Prostate gland (tissue), 2 donors: ENCODE data around the gene IL11RA. TPM values are rescaled to one million over a fixed set of nuclear protein-coding genes. Genes with fewer than 3 reads are reported as not detected.

Experiments used
- DNase-seq: peaks from one replicate; pipeline ENCODE4 v3.0.0-alpha.2; 2019; ENCODE audit warnings: low spot score
- H3K27ac ChIP-seq, 2 donors: fragments of 200-600 bp; sonication (generic); 2 replicates each; pipeline ENCODE4 v1.5.1; 2017 to 2019
- H3K27me3 ChIP-seq: fragments of 200-600 bp; sonication (generic); replicated peaks from 2 replicates; pipeline ENCODE4 v1.5.1; 2019; ENCODE audit not compliant: insufficient read depth
- H3K36me3 ChIP-seq, 2 donors: fragments of 200-600 bp; sonication (generic); 1 replicate in 1 of 2; 2 replicates in 1 of 2; pipeline versions ENCODE4 v1.5.1 to v1.8.1; 2017 to 2019
- H3K4me1 ChIP-seq: fragments of 200-600 bp; sonication (generic); replicated peaks from 2 replicates; pipeline ENCODE4 v1.5.1; 2019
- H3K4me3 ChIP-seq, 2 donors: fragments of 200-600 bp; sonication (generic); 2 replicates each; pipeline ENCODE4 v1.5.1; 2017 to 2019
- H3K9me3 ChIP-seq: fragments of 200-600 bp; sonication (generic); 2 replicates; pipeline ENCODE4 v1.5.1; 2017
- POLR2A ChIP-seq: fragments of 450-650 bp; IDR thresholded peaks from one replicate; pipeline ENCODE4 v1.6.1; 2016; ENCODE audit warnings: antibody characterized with exemption, mild to moderate bottlenecking
- POLR2AphosphoS5 ChIP-seq: sonication (generic); formaldehyde crosslinking; IDR thresholded peaks from one replicate; pipeline ENCODE4 v1.6.1; 2017; ENCODE audit warnings: antibody characterized with exemption
- WGBS: methylation state at CpG from one replicate; pipeline ENCODE4 v1.1.5; 2018; 5-methylcytosine and 5-hydroxymethylcytosine counted together
- intact Hi-C: fragments of 100-400 bp; cut with DNase I; formaldehyde crosslinking; loops from one replicate; pipeline ENCODE4 v1.14.2; 2022
- total RNA-seq, 2 donors: library from RNA; depleted of rRNA; stranded (reverse); fragments of >200 nt; gene quantifications; one replicate each; pipeline ENCODE4 v1.1.0, GENCODE V29; 2016
- TF ChIP-seq, protein P1 (sequence below), 4 experiments: fragments of 200-600 bp in 2 of 4; fragments of 450-650 bp in 2 of 4; sonication (generic) in 2 of 4; IDR thresholded peaks; 1 replicate in 3 of 4; 2 replicates in 1 of 4; pipeline ENCODE4 v1.5.1; 2016 to 2019; ENCODE audit warnings: antibody characterized with exemption in 4 of 4, mild to moderate bottlenecking in 2 of 4, moderate library complexity in 2 of 4

IL11RA gene
- total RNA-seq, 2 donors from 2014 or later, result 25.8 to 73.5 TPM

- TF ChIP-seq POLR2A, result no peak
- no peak for TF ChIP-seq POLR2AphosphoS5
- TF ChIP-seq, protein P1, sequence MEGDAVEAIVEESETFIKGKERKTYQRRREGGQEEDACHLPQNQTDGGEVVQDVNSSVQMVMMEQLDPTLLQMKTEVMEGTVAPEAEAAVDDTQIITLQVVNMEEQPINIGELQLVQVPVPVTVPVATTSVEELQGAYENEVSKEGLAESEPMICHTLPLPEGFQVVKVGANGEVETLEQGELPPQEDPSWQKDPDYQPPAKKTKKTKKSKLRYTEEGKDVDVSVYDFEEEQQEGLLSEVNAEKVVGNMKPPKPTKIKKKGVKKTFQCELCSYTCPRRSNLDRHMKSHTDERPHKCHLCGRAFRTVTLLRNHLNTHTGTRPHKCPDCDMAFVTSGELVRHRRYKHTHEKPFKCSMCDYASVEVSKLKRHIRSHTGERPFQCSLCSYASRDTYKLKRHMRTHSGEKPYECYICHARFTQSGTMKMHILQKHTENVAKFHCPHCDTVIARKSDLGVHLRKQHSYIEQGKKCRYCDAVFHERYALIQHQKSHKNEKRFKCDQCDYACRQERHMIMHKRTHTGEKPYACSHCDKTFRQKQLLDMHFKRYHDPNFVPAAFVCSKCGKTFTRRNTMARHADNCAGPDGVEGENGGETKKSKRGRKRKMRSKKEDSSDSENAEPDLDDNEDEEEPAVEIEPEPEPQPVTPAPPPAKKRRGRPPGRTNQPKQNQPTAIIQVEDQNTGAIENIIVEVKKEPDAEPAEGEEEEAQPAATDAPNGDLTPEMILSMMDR (IDR thresholded peaks at IDR 0.05), result no peak
- no peaks in the 10 kb centered on the region for H3K9me3 ChIP-seq
- peak overlapping the region; percentile 52 to 55 for H3K4me3 ChIP-seq
- intact Hi-C loops, result no loop called here
- peaks cover 4 to 5% of the 10 kb centered on the region in 2 donors for H3K36me3 ChIP-seq
- peak overlapping the region; percentile 78 to 80 for H3K27ac ChIP-seq
- H3K27me3 ChIP-seq, result no peaks in the 10 kb centered on the region
- H3K4me1 ChIP-seq, result peaks cover 12% of the 10 kb centered on the region
- 7% methylated on average over 8 of the region's 8 CpGs for WGBS
- no peak for DNase-seq
These were observed 4.9 kb upstream of the IL11RA start for GRCh38 chr9:34647084-34647403.

- TF ChIP-seq, protein P1 (IDR thresholded peaks at IDR 0.05), result no peak
- no peak for TF ChIP-seq POLR2A
- peaks cover 4 to 5% of the 10 kb centered on the region in 2 donors for H3K36me3 ChIP-seq
- peak overlapping the region; percentile 78 to 80 for H3K27ac ChIP-seq
- peaks cover 12% of the 10 kb centered on the region for H3K4me1 ChIP-seq
- peak overlapping the region; percentile 52 to 55 for H3K4me3 ChIP-seq
- 56% methylated on average over 10 of the region's 10 CpGs for WGBS
- no peaks in the 10 kb centered on the region for H3K27me3 ChIP-seq
- no peak for DNase-seq
- H3K9me3 ChIP-seq, result no peaks in the 10 kb centered on the region
- intact Hi-C loops, result no loop called here
These were observed 4.3 kb upstream of the IL11RA start for GRCh38 chr9:34647651-34648050.

DNA sequence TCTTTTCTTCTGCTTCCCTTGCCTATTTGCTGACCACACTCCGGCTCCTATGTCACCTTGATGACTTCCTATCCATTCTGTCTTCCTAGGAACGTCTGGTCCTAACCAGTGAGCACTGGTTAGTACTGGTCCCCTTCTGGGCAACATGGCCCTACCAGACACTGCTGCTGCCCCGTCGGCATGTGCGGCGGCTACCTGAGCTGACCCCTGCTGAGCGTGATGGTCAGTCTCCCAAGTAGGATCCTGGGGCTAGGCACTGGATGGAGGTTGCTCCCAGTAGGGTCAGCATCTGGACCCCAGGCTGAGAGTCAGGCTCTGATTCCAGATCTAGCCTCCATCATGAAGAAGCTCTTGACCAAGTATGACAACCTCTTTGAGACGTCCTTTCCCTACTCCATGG, 3.3 kb upstream of the IL11RA start:
- WGBS, result 94% methylated on average over 8 of the region's 8 CpGs
- Histone ChIP-seq H3K4me1 (peaks cover 15% of the 10 kb centered on the region), H3K27ac (no peak overlapping the region), H3K27me3 (no peaks in the 10 kb centered on the region), H3K9me3 (no peaks in the 10 kb centered on the region), H3K4me3 (no peak overlapping the region), H3K36me3 (peaks cover 4 to 5% of the 10 kb centered on the region in 2 donors)
- TF ChIP-seq POLR2A (no peak), POLR2AphosphoS5 (no peak)
- TF ChIP-seq, protein P1 (IDR thresholded peaks at IDR 0.05), result no peak
- DNase-seq, result no peak
- intact Hi-C loops, result no loop called here

DNA sequence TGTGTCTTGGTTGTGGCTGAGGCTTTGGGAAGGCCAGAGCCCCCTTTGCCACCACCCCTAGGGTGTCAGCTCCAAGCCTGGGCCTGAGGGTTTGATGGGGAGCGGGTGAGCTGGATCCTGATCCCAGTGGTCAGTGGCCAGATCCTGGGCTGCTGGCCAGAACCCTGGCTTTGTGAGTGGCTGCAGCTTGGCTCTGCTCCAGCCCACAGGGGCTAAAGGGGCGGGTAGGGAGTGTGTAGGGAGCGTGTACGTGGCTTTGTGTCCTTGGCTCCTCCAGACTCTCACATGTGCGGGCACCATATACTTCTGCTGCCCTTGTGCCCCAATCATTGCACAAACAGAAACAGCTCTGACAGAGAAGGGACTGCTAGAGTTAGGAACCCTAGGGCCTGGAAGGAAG, 1.2 kb upstream of the IL11RA start:
- Histone ChIP-seq H3K27me3 (no peaks in the 10 kb centered on the region), H3K4me1 (peaks cover 28% of the 10 kb centered on the region), H3K4me3 (no peak overlapping the region), H3K9me3 (no peaks in the 10 kb centered on the region), H3K27ac (peak overlapping the region in 1 of 2 donors; percentile 79), H3K36me3 (peaks cover 4 to 5% of the 10 kb centered on the region in 2 donors)
- DNase-seq, result no peak
- WGBS, result 82% methylated on average over 5 of the region's 5 CpGs
- TF ChIP-seq POLR2A (no peak), POLR2AphosphoS5 (no peak)
- TF ChIP-seq, protein P1 (IDR thresholded peaks at IDR 0.05), result no peak
- intact Hi-C loops, result no loop called here

GRCh38 chr9:34651321-34651720, 664 bp upstream of the IL11RA start:
- Histone ChIP-seq H3K27me3 (no peaks in the 10 kb centered on the region), H3K4me1 (peaks cover 28% of the 10 kb centered on the region), H3K36me3 (peaks cover 4 to 5% of the 10 kb centered on the region in 2 donors), H3K4me3 (peak overlapping the region in 1 of 2 donors; percentile 31), H3K27ac (peak overlapping the region; percentile 79 to 83), H3K9me3 (no peaks in the 10 kb centered on the region)
- no peak for TF ChIP-seq POLR2AphosphoS5
- TF ChIP-seq POLR2A, result no peak
- TF ChIP-seq, protein P1 (IDR thresholded peaks at IDR 0.05), result no peak
- intact Hi-C loops, result no loop called here
- WGBS, result 34% methylated on average over 4 of the region's 4 CpGs
- no peak for DNase-seq
